WTC11 (cell line): ENCODE results near the gene FBXO42.

ENCODE experiments used
- ATF3 ChIP-seq: sonication (generic); formaldehyde crosslinking; conservative IDR thresholded peaks from 2 replicates; pipeline ENCODE4 v1.8.1; 2022; ENCODE audit warnings: mild to moderate bottlenecking, missing genetic modification reagents
- CTCF ChIP-seq: fragments of 200-600 bp; IDR thresholded peaks from 2 replicates; pipeline ENCODE4 v1.8.0; 2022; ENCODE audit warnings: antibody characterized with exemption
- ELF4 ChIP-seq: sonication (generic); formaldehyde crosslinking; IDR thresholded peaks from 2 replicates; pipeline ENCODE4 v1.8.1; 2022; ENCODE audit warnings: low read depth, mild to moderate bottlenecking, moderate library complexity, missing genetic modification reagents
- FOXJ3 ChIP-seq: sonication (generic); formaldehyde crosslinking; IDR thresholded peaks from 2 replicates; pipeline ENCODE4 v1.9.0; 2021; ENCODE audit warnings: missing genetic modification reagents, mild to moderate bottlenecking, borderline replicate concordance
- JUN ChIP-seq: sonication (generic); formaldehyde crosslinking; IDR thresholded peaks from 2 replicates; pipeline ENCODE4 v1.8.0; 2023; ENCODE audit warnings: mild to moderate bottlenecking, missing genetic modification reagents
- MLX ChIP-seq: sonication (generic); formaldehyde crosslinking; IDR thresholded peaks from 2 replicates; pipeline ENCODE4 v1.8.1; 2023; ENCODE audit warnings: mild to moderate bottlenecking, missing genetic modification reagents, moderate library complexity
- NFYB ChIP-seq: sonication (generic); formaldehyde crosslinking; conservative IDR thresholded peaks from 2 replicates; pipeline ENCODE4 v1.8.0; 2022; ENCODE audit warnings: low read depth, missing genetic modification reagents
- RELA ChIP-seq: sonication (generic); formaldehyde crosslinking; IDR thresholded peaks from 2 replicates; pipeline ENCODE4 v1.8.1; 2022; ENCODE audit warnings: missing genetic modification reagents, mild to moderate bottlenecking, borderline replicate concordance
- TCF7 ChIP-seq: sonication (generic); formaldehyde crosslinking; IDR thresholded peaks from 2 replicates; pipeline ENCODE4 v1.8.0; 2022; ENCODE audit warnings: mild to moderate bottlenecking, low read depth, missing genetic modification reagents, moderate library complexity
- ZBTB21 ChIP-seq: sonication (generic); formaldehyde crosslinking; IDR thresholded peaks from 2 replicates; pipeline ENCODE4 v1.8.1; 2023; ENCODE audit warnings: mild to moderate bottlenecking, missing genetic modification reagents, borderline replicate concordance
- ZNF512 ChIP-seq: sonication (generic); formaldehyde crosslinking; IDR thresholded peaks from 2 replicates; pipeline ENCODE4 v1.8.1; 2022; ENCODE audit warnings: missing genetic modification reagents, borderline replicate concordance

- TF ChIP-seq CTCF (no peak), RELA (no peak), ZBTB21 (no peak), FOXJ3 (CRISPR knock-in tag) (no peak), TCF7 (CRISPR knock-in tag) (no peak), MLX (CRISPR knock-in tag) (no peak), ATF3 (no peak), ELF4 (CRISPR knock-in tag) (no peak), ZNF512 (CRISPR knock-in tag) (no peak), NFYB (CRISPR knock-in tag) (no peak), JUN (no peak)
These were observed 59.5 kb downstream of the FBXO42 start for GRCh38 chr1:16292739-16293138.
